Measurements from ENCODE around the gene NIP7. TPM values are rescaled to one million over a fixed set of nuclear protein-coding genes. Genes with fewer than 3 reads are reported as not detected.

NIP7 gene
- total and polyA plus RNA-seq, 2 of the 8 experiments (the other 6 are each of a cell fraction or from before 2014, with no cell fraction given): 14.5 to 52.2 TPM

DNA sequence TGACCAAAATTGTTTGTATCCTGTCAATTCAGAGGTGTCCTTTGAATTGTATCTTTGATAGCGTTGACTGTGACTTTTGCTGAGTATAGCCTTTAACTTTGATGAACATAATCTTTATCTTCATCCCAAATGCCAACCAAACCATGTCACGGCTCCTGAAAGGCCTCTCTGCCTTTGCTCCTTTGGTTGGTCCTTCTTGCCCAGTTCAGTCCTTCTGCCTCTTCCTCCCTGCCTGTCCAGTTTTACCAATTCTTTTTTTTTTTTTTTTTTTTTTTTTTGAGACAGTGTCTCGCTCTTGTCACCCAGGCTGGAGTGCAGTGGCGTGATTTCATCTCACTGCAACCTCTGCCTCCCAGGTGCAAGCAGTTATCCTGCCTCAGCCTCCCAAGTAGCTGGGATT lies 41.3 kb upstream of the NIP7 start (continued):
- TF ChIP-seq, protein P1, sequence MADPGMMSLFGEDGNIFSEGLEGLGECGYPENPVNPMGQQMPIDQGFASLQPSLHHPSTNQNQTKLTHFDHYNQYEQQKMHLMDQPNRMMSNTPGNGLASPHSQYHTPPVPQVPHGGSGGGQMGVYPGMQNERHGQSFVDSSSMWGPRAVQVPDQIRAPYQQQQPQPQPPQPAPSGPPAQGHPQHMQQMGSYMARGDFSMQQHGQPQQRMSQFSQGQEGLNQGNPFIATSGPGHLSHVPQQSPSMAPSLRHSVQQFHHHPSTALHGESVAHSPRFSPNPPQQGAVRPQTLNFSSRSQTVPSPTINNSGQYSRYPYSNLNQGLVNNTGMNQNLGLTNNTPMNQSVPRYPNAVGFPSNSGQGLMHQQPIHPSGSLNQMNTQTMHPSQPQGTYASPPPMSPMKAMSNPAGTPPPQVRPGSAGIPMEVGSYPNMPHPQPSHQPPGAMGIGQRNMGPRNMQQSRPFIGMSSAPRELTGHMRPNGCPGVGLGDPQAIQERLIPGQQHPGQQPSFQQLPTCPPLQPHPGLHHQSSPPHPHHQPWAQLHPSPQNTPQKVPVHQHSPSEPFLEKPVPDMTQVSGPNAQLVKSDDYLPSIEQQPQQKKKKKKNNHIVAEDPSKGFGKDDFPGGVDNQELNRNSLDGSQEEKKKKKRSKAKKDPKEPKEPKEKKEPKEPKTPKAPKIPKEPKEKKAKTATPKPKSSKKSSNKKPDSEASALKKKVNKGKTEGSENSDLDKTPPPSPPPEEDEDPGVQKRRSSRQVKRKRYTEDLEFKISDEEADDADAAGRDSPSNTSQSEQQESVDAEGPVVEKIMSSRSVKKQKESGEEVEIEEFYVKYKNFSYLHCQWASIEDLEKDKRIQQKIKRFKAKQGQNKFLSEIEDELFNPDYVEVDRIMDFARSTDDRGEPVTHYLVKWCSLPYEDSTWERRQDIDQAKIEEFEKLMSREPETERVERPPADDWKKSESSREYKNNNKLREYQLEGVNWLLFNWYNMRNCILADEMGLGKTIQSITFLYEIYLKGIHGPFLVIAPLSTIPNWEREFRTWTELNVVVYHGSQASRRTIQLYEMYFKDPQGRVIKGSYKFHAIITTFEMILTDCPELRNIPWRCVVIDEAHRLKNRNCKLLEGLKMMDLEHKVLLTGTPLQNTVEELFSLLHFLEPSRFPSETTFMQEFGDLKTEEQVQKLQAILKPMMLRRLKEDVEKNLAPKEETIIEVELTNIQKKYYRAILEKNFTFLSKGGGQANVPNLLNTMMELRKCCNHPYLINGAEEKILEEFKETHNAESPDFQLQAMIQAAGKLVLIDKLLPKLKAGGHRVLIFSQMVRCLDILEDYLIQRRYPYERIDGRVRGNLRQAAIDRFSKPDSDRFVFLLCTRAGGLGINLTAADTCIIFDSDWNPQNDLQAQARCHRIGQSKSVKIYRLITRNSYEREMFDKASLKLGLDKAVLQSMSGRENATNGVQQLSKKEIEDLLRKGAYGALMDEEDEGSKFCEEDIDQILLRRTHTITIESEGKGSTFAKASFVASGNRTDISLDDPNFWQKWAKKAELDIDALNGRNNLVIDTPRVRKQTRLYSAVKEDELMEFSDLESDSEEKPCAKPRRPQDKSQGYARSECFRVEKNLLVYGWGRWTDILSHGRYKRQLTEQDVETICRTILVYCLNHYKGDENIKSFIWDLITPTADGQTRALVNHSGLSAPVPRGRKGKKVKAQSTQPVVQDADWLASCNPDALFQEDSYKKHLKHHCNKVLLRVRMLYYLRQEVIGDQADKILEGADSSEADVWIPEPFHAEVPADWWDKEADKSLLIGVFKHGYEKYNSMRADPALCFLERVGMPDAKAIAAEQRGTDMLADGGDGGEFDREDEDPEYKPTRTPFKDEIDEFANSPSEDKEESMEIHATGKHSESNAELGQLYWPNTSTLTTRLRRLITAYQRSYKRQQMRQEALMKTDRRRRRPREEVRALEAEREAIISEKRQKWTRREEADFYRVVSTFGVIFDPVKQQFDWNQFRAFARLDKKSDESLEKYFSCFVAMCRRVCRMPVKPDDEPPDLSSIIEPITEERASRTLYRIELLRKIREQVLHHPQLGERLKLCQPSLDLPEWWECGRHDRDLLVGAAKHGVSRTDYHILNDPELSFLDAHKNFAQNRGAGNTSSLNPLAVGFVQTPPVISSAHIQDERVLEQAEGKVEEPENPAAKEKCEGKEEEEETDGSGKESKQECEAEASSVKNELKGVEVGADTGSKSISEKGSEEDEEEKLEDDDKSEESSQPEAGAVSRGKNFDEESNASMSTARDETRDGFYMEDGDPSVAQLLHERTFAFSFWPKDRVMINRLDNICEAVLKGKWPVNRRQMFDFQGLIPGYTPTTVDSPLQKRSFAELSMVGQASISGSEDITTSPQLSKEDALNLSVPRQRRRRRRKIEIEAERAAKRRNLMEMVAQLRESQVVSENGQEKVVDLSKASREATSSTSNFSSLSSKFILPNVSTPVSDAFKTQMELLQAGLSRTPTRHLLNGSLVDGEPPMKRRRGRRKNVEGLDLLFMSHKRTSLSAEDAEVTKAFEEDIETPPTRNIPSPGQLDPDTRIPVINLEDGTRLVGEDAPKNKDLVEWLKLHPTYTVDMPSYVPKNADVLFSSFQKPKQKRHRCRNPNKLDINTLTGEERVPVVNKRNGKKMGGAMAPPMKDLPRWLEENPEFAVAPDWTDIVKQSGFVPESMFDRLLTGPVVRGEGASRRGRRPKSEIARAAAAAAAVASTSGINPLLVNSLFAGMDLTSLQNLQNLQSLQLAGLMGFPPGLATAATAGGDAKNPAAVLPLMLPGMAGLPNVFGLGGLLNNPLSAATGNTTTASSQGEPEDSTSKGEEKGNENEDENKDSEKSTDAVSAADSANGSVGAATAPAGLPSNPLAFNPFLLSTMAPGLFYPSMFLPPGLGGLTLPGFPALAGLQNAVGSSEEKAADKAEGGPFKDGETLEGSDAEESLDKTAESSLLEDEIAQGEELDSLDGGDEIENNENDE (IDR thresholded peaks at IDR 0.05; ENCODE audit: insufficient replicate concordance, low read length): no peak
- no peak for TF ChIP-seq NANOG (IDR thresholded peaks at IDR 0.05; ENCODE audit: insufficient read depth, low read depth, low read length, poor library complexity, severe bottlenecking)
- no peak for TF ChIP-seq JUN (IDR thresholded peaks at IDR 0.05; ENCODE audit: low read depth, low read length)
- no peak for TF ChIP-seq SP1 (IDR thresholded peaks at IDR 0.05; ENCODE audit: low read depth, low read length)
- no peak for TF ChIP-seq SIX5 (IDR thresholded peaks at IDR 0.05; ENCODE audit: low read depth, low read length)
- no peak for TF ChIP-seq TBP (IDR thresholded peaks at IDR 0.05; ENCODE audit: low read depth, low read length)
- no peak for TF ChIP-seq TEAD4 (IDR thresholded peaks at IDR 0.05; ENCODE audit: low read depth, low read length)
- TF ChIP-seq CBX5 (IDR thresholded peaks at IDR 0.05; ENCODE audit: low read depth, low read length): no peak
- no peak for TF ChIP-seq GABPA (IDR thresholded peaks at IDR 0.05; ENCODE audit: borderline replicate concordance, insufficient read depth, low read length)
